ENCODE data around the gene SPRYD3. TPM values are rescaled to one million over a fixed set of nuclear protein-coding genes. Genes with fewer than 3 reads are reported as not detected.
A peak's percentile ranks its signal among the peaks of the same experiment; 100 is the strongest.

SPRYD3 gene
- polyA plus RNA-seq, 3 donors, result 17.8 to 26.9 (median 21.8) TPM

GRCh38 chr12:53099071-53099882 lies 20.1 kb upstream of the SPRYD3 start:
- intact Hi-C loops (cut with micrococcal nuclease), result loop anchor here in 1 of 2 donors (1.0 to 10.0 kb wide), 3 partner anchors 20 to 54 kb away; partner anchors contain the start of gene SPRYD3
- Histone ChIP-seq H3K27ac (ENCODE audit: low read depth in 1 of 2, low read length in 2 of 2) (no peak overlapping the region), H3K27me3 (ENCODE audit: control insufficient read depth in 2 of 2, insufficient read depth in 2 of 2, low read length in 2 of 2) (peaks cover 15 to 24% of the 10 kb centered on the region in 2 donors), H3K4me1 (ENCODE audit: control insufficient read depth in 1 of 2, insufficient read depth in 2 of 2, low read length in 2 of 2) (peaks cover 64% of the 10 kb centered on the region in 2 donors), H3K36me3 (replicated peaks in 1 of 2; ENCODE audit: control insufficient read depth in 1 of 2, insufficient read depth in 2 of 2, low read length in 2 of 2) (no peaks in the 10 kb centered on the region), H3K9ac (ENCODE audit: insufficient read depth, low read length, poor library complexity, severe bottlenecking) (no peak overlapping the region), H3K4me3 (replicated peaks in 1 of 3; ENCODE audit: low read depth in 2 of 3, low read length in 3 of 3) (no peak overlapping the region), H3K9me3 (replicated peaks in 1 of 2; ENCODE audit: control insufficient read depth in 1 of 2, insufficient read depth in 1 of 2, low read length in 2 of 2) (no peaks in the 10 kb centered on the region), H2AFZ (ENCODE audit: insufficient read depth, low read depth, low read length, poor library complexity, severe bottlenecking) (no peak overlapping the region), H3K79me2 (ENCODE audit: insufficient read depth, low read length) (no peaks in the 10 kb centered on the region), H3K4me2 (replicated peaks; ENCODE audit: extremely low read depth, low read length, poor library complexity, severe bottlenecking) (peak overlapping the region; percentile 93), H4K20me1 (ENCODE audit: insufficient read depth, low read length) (no peaks in the 10 kb centered on the region)
- Mint-ChIP-seq H3K4me3 (peak overlapping the region; percentile 43 to 94), H3K36me3 (peaks cover 0 to 13% of the 10 kb centered on the region in 2 donors), H3K4me1 (peaks cover 55% of the 10 kb centered on the region), H3K9me3 (peaks cover 0 to 4% (median 0%) of the 10 kb centered on the region in 7 donors), H3K27ac (peak overlapping the region in 6 of 7 donors; percentile 36 to 85 (median 63)), H3K27me3 (ENCODE audit: low read depth in 3 of 3) (peaks cover 28 to 35% (median 34%) of the 10 kb centered on the region in 3 donors)
- DNase-seq, result peak; percentile 90 to 96 (median 90)
- WGBS (ENCODE audit: insufficient coverage), result no CpG with 5 or more reads among the region's 6 CpGs
- TF ChIP-seq CTCF (IDR thresholded peaks at IDR 0.05), result peak; percentile 94

- Histone ChIP-seq H2AFZ (ENCODE audit: insufficient read depth, low read depth, low read length, poor library complexity, severe bottlenecking) (peak overlapping the region; percentile 85), H3K4me3 (replicated peaks in 1 of 3; ENCODE audit: low read depth in 2 of 3, low read length in 3 of 3) (peak overlapping the region in 1 of 3 experiments; percentile 75), H3K9ac (ENCODE audit: insufficient read depth, low read length, poor library complexity, severe bottlenecking) (no peak overlapping the region), H3K36me3 (replicated peaks in 1 of 2; ENCODE audit: control insufficient read depth in 1 of 2, insufficient read depth in 2 of 2, low read length in 2 of 2) (no peaks in the 10 kb centered on the region), H3K9me3 (replicated peaks in 1 of 2; ENCODE audit: control insufficient read depth in 1 of 2, insufficient read depth in 1 of 2, low read length in 2 of 2) (no peaks in the 10 kb centered on the region), H3K79me2 (ENCODE audit: insufficient read depth, low read length) (no peaks in the 10 kb centered on the region), H3K27me3 (ENCODE audit: control insufficient read depth in 2 of 2, insufficient read depth in 2 of 2, low read length in 2 of 2) (peaks cover 15 to 24% of the 10 kb centered on the region in 2 donors), H3K4me2 (replicated peaks; ENCODE audit: extremely low read depth, low read length, poor library complexity, severe bottlenecking) (peak overlapping the region; percentile 93), H3K27ac (ENCODE audit: low read depth in 1 of 2, low read length in 2 of 2) (no peak overlapping the region), H4K20me1 (ENCODE audit: insufficient read depth, low read length) (no peaks in the 10 kb centered on the region), H3K4me1 (ENCODE audit: control insufficient read depth in 1 of 2, insufficient read depth in 2 of 2, low read length in 2 of 2) (peaks cover 64 to 65% of the 10 kb centered on the region in 2 donors)
- H3K27me3 Mint-ChIP-seq (ENCODE audit: low read depth in 3 of 3), result peaks cover 29 to 34% (median 33%) of the 10 kb centered on the region in 3 donors
- 46% methylated on average over 5 of the region's 13 CpGs for WGBS (ENCODE audit: insufficient coverage)
- peak in 1 of 3 donors; percentile 25 for DNase-seq
- H3K27ac Mint-ChIP-seq, result peak overlapping the region in 6 of 7 donors; percentile 31 to 78 (median 56)
- H3K36me3 Mint-ChIP-seq, result peaks cover 0 to 13% of the 10 kb centered on the region in 2 donors
- no peak for TF ChIP-seq CTCF (IDR thresholded peaks at IDR 0.05)
- peak overlapping the region; percentile 74 to 94 for H3K4me3 Mint-ChIP-seq
- peaks cover 56% of the 10 kb centered on the region for H3K4me1 Mint-ChIP-seq
- intact Hi-C loops (cut with micrococcal nuclease), result loop anchor here in 1 of 2 donors (2.0 to 10.0 kb wide), 2 partner anchors 20 to 54 kb away; partner anchors contain the start of gene SPRYD3
- peaks cover 0 to 4% (median 0%) of the 10 kb centered on the region in 7 donors for H3K9me3 Mint-ChIP-seq
Observed at GRCh38 chr12:53098354-53098981, 19.3 kb upstream of the SPRYD3 start.
